Measurements from ENCODE around the gene HMCN1. TPM values are rescaled to one million over a fixed set of nuclear protein-coding genes. Genes with fewer than 3 reads are reported as not detected.

HMCN1 gene
- total RNA-seq, 1 experiment from 2014 or later, result 0.31 TPM

GRCh38 chr1:186164773-186165172 is 430.6 kb downstream of the HMCN1 start:
- no peaks in the 10 kb centered on the region for H3K36me3 ChIP-seq (ENCODE audit: low read depth)
- POLR2A ChIA-PET (ENCODE audit: unreplicated experiment), result no interaction called here
- TF ChIP-seq, protein P1, sequence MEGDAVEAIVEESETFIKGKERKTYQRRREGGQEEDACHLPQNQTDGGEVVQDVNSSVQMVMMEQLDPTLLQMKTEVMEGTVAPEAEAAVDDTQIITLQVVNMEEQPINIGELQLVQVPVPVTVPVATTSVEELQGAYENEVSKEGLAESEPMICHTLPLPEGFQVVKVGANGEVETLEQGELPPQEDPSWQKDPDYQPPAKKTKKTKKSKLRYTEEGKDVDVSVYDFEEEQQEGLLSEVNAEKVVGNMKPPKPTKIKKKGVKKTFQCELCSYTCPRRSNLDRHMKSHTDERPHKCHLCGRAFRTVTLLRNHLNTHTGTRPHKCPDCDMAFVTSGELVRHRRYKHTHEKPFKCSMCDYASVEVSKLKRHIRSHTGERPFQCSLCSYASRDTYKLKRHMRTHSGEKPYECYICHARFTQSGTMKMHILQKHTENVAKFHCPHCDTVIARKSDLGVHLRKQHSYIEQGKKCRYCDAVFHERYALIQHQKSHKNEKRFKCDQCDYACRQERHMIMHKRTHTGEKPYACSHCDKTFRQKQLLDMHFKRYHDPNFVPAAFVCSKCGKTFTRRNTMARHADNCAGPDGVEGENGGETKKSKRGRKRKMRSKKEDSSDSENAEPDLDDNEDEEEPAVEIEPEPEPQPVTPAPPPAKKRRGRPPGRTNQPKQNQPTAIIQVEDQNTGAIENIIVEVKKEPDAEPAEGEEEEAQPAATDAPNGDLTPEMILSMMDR (conservative IDR thresholded peaks at IDR 0.05), result no peak
- H3F3A ChIP-seq (ENCODE audit: insufficient read depth, low read depth), result no peaks in the 10 kb centered on the region
- CTCF ChIA-PET, result no interaction called here
- H3K4me3 ChIP-seq, result no peak overlapping the region
- H3K27ac ChIP-seq, result no peak overlapping the region
- H3K27me3 ChIP-seq (ENCODE audit: insufficient read depth, low read depth), result no peaks in the 10 kb centered on the region
- intact Hi-C loops (cut with micrococcal nuclease; ENCODE audit: unreplicated experiment), result no loop called here
- H4K20me1 ChIP-seq (ENCODE audit: insufficient read depth), result no peaks in the 10 kb centered on the region
- no peaks in the 10 kb centered on the region for H3K9me3 ChIP-seq (ENCODE audit: insufficient read depth, low read depth)
- no peaks in the 10 kb centered on the region for H3K4me1 ChIP-seq (replicated peaks; ENCODE audit: insufficient read depth)
- DNase-seq, result no peak
- BruUV-seq (replicated peaks), result no TSS peak
- H3K9me2 ChIP-seq (ENCODE audit: insufficient read depth), result no peaks in the 10 kb centered on the region
- no peak overlapping the region for H3K4me2 ChIP-seq
- H2AFZ ChIP-seq, result no peak overlapping the region
- no peaks in the 10 kb centered on the region for H3K79me2 ChIP-seq (ENCODE audit: low read depth)

GRCh38 chr1:186165303-186165702 is 431.1 kb downstream of the HMCN1 start:
- no peak overlapping the region for H3K4me3 ChIP-seq
- H3K4me1 ChIP-seq (replicated peaks; ENCODE audit: insufficient read depth), result no peaks in the 10 kb centered on the region
- no peaks in the 10 kb centered on the region for H3K27me3 ChIP-seq (ENCODE audit: insufficient read depth, low read depth)
- no peaks in the 10 kb centered on the region for H3K79me2 ChIP-seq (ENCODE audit: low read depth)
- no peaks in the 10 kb centered on the region for H4K20me1 ChIP-seq (ENCODE audit: insufficient read depth)
- ChIA-PET POLR2A (ENCODE audit: unreplicated experiment) (no interaction called here), CTCF (no interaction called here)
- H3K4me2 ChIP-seq, result no peak overlapping the region
- no peak for TF ChIP-seq EZH2 (IDR thresholded peaks at IDR 0.05; ENCODE audit: low read depth)
- TF ChIP-seq, protein P1 (conservative IDR thresholded peaks at IDR 0.05), result no peak
- H2AFZ ChIP-seq, result no peak overlapping the region
- H3K36me3 ChIP-seq (ENCODE audit: low read depth), result no peaks in the 10 kb centered on the region
- intact Hi-C loops (cut with micrococcal nuclease; ENCODE audit: unreplicated experiment), result no loop called here
- H3F3A ChIP-seq (ENCODE audit: insufficient read depth, low read depth), result no peaks in the 10 kb centered on the region
- H3K27ac ChIP-seq, result no peak overlapping the region
- BruUV-seq (replicated peaks), result no TSS peak
- H3K9me2 ChIP-seq (ENCODE audit: insufficient read depth), result no peaks in the 10 kb centered on the region
- no peak for DNase-seq
- H3K9me3 ChIP-seq (ENCODE audit: insufficient read depth, low read depth), result no peaks in the 10 kb centered on the region

GRCh38 chr1:186167096-186167668 is 433.0 kb downstream of the HMCN1 start:
- ChIA-PET CTCF (no interaction called here), POLR2A (ENCODE audit: unreplicated experiment) (no interaction called here)
- no TSS peak for BruUV-seq (replicated peaks)
- Histone ChIP-seq H3K36me3 (ENCODE audit: low read depth) (no peaks in the 10 kb centered on the region), H3K27me3 (ENCODE audit: insufficient read depth, low read depth) (no peaks in the 10 kb centered on the region), H3K4me2 (no peak overlapping the region), H3K27ac (no peak overlapping the region), H4K20me1 (ENCODE audit: insufficient read depth) (no peaks in the 10 kb centered on the region), H3K4me1 (replicated peaks; ENCODE audit: insufficient read depth) (no peaks in the 10 kb centered on the region), H3K79me2 (ENCODE audit: low read depth) (no peaks in the 10 kb centered on the region), H3K4me3 (no peak overlapping the region), H3F3A (ENCODE audit: insufficient read depth, low read depth) (no peaks in the 10 kb centered on the region), H3K9me2 (ENCODE audit: insufficient read depth) (no peaks in the 10 kb centered on the region), H3K9me3 (ENCODE audit: insufficient read depth, low read depth) (no peaks in the 10 kb centered on the region), H2AFZ (no peak overlapping the region)
- intact Hi-C loops (cut with micrococcal nuclease; ENCODE audit: unreplicated experiment), result no loop called here
- no peak for DNase-seq
- TF ChIP-seq, protein P1 (conservative IDR thresholded peaks at IDR 0.05), result no peak
- no peak for TF ChIP-seq EZH2 (IDR thresholded peaks at IDR 0.05; ENCODE audit: low read depth)
